HepG2 (cell line): Measurements from ENCODE around the gene PFDN1. TPM values are rescaled to one million over a fixed set of nuclear protein-coding genes. Genes with fewer than 3 reads are reported as not detected.
A peak's percentile ranks its signal among the peaks of the same experiment; 100 is the strongest.

Experiments
- CBX5 ChIP-seq: sonication (generic); formaldehyde crosslinking; IDR thresholded peaks from 2 replicates; pipeline ENCODE4 v1.4.0; 2020; ENCODE audit warnings: missing genetic modification reagents, borderline replicate concordance
- FOXA1 ChIP-seq, 2 experiments: fragments of 450-650 bp in 1 of 2; sonication (generic) in 1 of 2; formaldehyde crosslinking in 1 of 2; IDR thresholded peaks; 2 replicates each; pipeline versions ENCODE4 v1.4.0 to v1.6.1; 2016 to 2020; ENCODE audit warnings: missing genetic modification reagents in 1 of 2
- GATAD1 ChIP-seq: IDR thresholded peaks from 2 replicates; pipeline ENCODE4 v1.6.1; 2016; ENCODE audit warnings: missing genetic modification reagents, missing compliant biosample characterization
- GLI4 ChIP-seq: sonication (generic); formaldehyde crosslinking; IDR thresholded peaks from 2 replicates; pipeline ENCODE4 v1.5.1; 2020; ENCODE audit warnings: missing genetic modification reagents, mild to moderate bottlenecking, moderate library complexity, borderline replicate concordance
- HNRNPK ChIP-seq: fragments of 200-400 bp; formaldehyde crosslinking; IDR thresholded peaks from 2 replicates; pipeline ENCODE4 v1.6.1; 2018; ENCODE audit warnings: low read length, low read depth, moderate library complexity, mild to moderate bottlenecking; ENCODE audit not compliant: poor library complexity, severe bottlenecking
- KMT2A ChIP-seq: sonication (generic); formaldehyde crosslinking; IDR thresholded peaks from 2 replicates; pipeline ENCODE4 v1.4.0; 2020; ENCODE audit warnings: missing genetic modification reagents
- KMT2B ChIP-seq: IDR thresholded peaks from 2 replicates; pipeline ENCODE4 v1.6.1; 2016; ENCODE audit warnings: missing genetic modification reagents, missing compliant biosample characterization
- PAF1 ChIP-seq: IDR thresholded peaks from 2 replicates; pipeline ENCODE4 v1.6.1; 2016; ENCODE audit warnings: missing genetic modification reagents, missing compliant biosample characterization
- SIN3B ChIP-seq: fragments of 150-350 bp; IDR thresholded peaks from 2 replicates; pipeline ENCODE4 v1.6.1; 2014; ENCODE audit warnings: low read length
- ZNF224 ChIP-seq: sonication (generic); formaldehyde crosslinking; IDR thresholded peaks from 2 replicates; pipeline ENCODE4 v1.5.0; 2020; ENCODE audit warnings: mild to moderate bottlenecking, missing genetic modification reagents
- ZNF644 ChIP-seq: IDR thresholded peaks from 2 replicates; pipeline ENCODE4 v1.6.1; 2016; ENCODE audit warnings: low read depth
- ZNF816 ChIP-seq: sonication (generic); formaldehyde crosslinking; IDR thresholded peaks from 2 replicates; pipeline ENCODE4 v1.8.0; 2022; ENCODE audit warnings: missing genetic modification reagents, mild to moderate bottlenecking, borderline replicate concordance
- polyA plus RNA-seq, 8 experiments: library from polyadenylated mRNA; depleted of rRNA in 3 of 8; stranded (reverse) in 7 of 8; unstranded in 1 of 8; fragments of >200 nt; fragmentation: Illumina TruSeq in 4 of 8; extraction: Trizol in 4 of 8; gene quantifications; 2 replicates each; pipeline versions ENCODE4 v1.2.1 to v1.2.3, GENCODE V29; 2011 to 2016; ENCODE audit warnings: low read depth in 4 of 8, missing spikeins in 1 of 8, mixed read lengths in 1 of 8; ENCODE audit not compliant: insufficient read depth in 1 of 8
- total RNA-seq, 5 experiments: library from RNA; depleted of rRNA; stranded (reverse); fragments of >200 nt; fragmentation: Illumina TruSeq; extraction: Trizol; gene quantifications; 2 replicates each; pipeline ENCODE4 v1.2.3, GENCODE V29; 2016; ENCODE audit warnings: low read depth in 1 of 5
- TF ChIP-seq, protein P1 (sequence below), 2 experiments: sonication (generic) in 1 of 2; formaldehyde crosslinking in 1 of 2; IDR thresholded peaks; 2 replicates each; pipeline versions ENCODE4 v1.4.0 to v1.6.1; 2018 to 2020; ENCODE audit warnings: missing genetic modification reagents in 2 of 2, borderline replicate concordance in 1 of 2, low read depth in 1 of 2, mild to moderate bottlenecking in 1 of 2, missing biosample characterization in 1 of 2
- TF ChIP-seq, protein P2 (sequence below): sonication (generic); formaldehyde crosslinking; IDR thresholded peaks from 2 replicates; pipeline ENCODE4 v1.4.0; 2020; ENCODE audit warnings: missing genetic modification reagents, low read depth, mild to moderate bottlenecking, borderline replicate concordance
- TF ChIP-seq, protein P3 (sequence below): IDR thresholded peaks from 2 replicates; pipeline ENCODE4 v1.4.0; 2020; ENCODE audit warnings: mild to moderate bottlenecking, missing genetic modification reagents
- TF ChIP-seq, protein P4 (sequence below): IDR thresholded peaks from 2 replicates; pipeline ENCODE4 v1.6.1; 2016; ENCODE audit warnings: missing genetic modification reagents, missing compliant biosample characterization
- TF ChIP-seq, protein P5 (sequence below): sonication (generic); formaldehyde crosslinking; IDR thresholded peaks from 2 replicates; pipeline ENCODE4 v1.9.0; 2021; ENCODE audit warnings: missing genetic modification reagents, mild to moderate bottlenecking, borderline replicate concordance

Gene PFDN1
- total and polyA plus RNA-seq, 2 of the 13 experiments (the other 11 are each of a cell fraction or from before 2014, with no cell fraction given) = 67.2 to 70.8 TPM

DNA sequence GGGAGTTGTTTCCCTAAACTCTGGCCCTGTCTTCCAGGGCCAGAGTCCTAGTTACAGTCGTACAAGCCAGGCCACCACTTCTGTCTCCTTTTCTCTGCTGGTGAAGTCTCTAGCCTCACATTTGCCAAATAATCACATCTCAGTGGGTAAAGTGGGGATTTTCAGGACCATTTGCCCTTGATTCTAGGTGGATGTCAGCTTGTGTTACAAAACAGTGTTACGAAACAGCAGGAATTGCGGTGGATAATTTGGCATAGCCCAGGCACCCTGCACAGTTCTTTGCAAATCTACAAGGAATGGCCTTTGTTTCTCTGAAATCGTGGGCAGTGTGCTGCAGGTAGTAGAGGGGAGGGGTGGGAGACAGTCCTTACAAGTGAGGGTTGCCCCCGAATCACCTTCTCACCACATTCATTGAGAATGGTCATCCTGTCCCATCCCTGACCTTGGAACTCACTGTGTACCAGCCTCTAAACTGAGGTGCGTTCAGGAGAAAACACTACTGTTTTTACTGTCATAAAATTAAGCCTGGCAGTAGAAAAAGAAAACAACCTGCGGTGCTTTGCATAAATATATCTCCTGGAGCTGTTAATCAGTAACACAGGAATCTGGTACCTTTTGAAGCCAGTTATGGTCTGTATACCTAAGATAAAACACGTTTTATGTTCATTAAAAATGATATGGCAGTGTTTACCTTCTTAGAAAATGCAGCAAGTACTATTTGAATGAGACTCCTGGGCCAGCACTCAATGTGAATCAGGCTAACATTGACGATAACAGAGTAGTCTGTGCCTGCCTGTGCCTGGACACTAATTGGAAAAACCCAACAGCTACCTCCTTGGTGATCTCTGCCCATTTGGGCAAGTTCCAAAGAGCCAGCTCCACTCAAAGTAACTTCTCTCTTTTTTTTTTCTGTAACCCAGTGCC lies 83.6 kb downstream of the PFDN1 start (continued):
- TF ChIP-seq FOXA1 (IDR thresholded peaks at IDR 0.05) (no peak), FOXA1 (CRISPR knock-in tag; IDR thresholded peaks at IDR 0.05) (0 out of 2 replicates have a peak, but pooled peaks have one; percentile 28), SIN3B (no peak), PAF1 (CRISPR knock-in tag) (no peak), ZNF224 (no peak), HNRNPK (no peak), ZNF816 (CRISPR knock-in tag) (no peak), KMT2B (CRISPR knock-in tag) (0 out of 2 replicates have a peak, but pooled peaks have one; percentile 15), KMT2A (CRISPR knock-in tag) (peak; percentile 29; the same call in 1 of the 2 replicates), GLI4 (CRISPR knock-in tag) (no peak), ZNF644 (0 out of 2 replicates have a peak, but pooled peaks have one; percentile 46), GATAD1 (CRISPR knock-in tag) (0 out of 2 replicates have a peak, but pooled peaks have one; percentile 17), CBX5 (CRISPR knock-in tag) (no peak)
- TF ChIP-seq, protein P1, sequence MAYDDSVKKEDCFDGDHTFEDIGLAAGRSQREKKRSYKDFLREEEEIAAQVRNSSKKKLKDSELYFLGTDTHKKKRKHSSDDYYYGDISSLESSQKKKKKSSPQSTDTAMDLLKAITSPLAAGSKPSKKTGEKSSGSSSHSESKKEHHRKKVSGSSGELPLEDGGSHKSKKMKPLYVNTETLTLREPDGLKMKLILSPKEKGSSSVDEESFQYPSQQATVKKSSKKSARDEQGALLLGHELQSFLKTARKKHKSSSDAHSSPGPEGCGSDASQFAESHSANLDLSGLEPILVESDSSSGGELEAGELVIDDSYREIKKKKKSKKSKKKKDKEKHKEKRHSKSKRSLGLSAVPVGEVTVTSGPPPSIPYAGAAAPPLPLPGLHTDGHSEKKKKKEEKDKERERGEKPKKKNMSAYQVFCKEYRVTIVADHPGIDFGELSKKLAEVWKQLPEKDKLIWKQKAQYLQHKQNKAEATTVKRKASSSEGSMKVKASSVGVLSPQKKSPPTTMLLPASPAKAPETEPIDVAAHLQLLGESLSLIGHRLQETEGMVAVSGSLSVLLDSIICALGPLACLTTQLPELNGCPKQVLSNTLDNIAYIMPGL (CRISPR knock-in tag; IDR thresholded peaks at IDR 0.05; ENCODE audit: borderline replicate concordance in 1 of 2, low read depth in 1 of 2) = peak in 1 of 2 experiments; percentile 25; a peak in 1 of 4 replicates
- TF ChIP-seq, protein P2, sequence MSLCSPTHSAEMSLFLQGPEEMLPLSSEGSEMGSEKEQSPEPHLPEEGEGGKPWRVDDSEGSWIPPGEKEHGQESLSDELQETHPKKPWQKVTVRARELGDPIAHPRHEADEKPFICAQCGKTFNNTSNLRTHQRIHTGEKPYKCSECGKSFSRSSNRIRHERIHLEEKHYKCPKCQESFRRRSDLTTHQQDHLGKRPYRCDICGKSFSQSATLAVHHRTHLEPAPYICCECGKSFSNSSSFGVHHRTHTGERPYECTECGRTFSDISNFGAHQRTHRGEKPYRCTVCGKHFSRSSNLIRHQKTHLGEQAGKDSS (CRISPR knock-in tag) = no peak
- TF ChIP-seq, protein P3, sequence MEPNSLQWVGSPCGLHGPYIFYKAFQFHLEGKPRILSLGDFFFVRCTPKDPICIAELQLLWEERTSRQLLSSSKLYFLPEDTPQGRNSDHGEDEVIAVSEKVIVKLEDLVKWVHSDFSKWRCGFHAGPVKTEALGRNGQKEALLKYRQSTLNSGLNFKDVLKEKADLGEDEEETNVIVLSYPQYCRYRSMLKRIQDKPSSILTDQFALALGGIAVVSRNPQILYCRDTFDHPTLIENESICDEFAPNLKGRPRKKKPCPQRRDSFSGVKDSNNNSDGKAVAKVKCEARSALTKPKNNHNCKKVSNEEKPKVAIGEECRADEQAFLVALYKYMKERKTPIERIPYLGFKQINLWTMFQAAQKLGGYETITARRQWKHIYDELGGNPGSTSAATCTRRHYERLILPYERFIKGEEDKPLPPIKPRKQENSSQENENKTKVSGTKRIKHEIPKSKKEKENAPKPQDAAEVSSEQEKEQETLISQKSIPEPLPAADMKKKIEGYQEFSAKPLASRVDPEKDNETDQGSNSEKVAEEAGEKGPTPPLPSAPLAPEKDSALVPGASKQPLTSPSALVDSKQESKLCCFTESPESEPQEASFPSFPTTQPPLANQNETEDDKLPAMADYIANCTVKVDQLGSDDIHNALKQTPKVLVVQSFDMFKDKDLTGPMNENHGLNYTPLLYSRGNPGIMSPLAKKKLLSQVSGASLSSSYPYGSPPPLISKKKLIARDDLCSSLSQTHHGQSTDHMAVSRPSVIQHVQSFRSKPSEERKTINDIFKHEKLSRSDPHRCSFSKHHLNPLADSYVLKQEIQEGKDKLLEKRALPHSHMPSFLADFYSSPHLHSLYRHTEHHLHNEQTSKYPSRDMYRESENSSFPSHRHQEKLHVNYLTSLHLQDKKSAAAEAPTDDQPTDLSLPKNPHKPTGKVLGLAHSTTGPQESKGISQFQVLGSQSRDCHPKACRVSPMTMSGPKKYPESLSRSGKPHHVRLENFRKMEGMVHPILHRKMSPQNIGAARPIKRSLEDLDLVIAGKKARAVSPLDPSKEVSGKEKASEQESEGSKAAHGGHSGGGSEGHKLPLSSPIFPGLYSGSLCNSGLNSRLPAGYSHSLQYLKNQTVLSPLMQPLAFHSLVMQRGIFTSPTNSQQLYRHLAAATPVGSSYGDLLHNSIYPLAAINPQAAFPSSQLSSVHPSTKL (CRISPR knock-in tag) = peak; percentile 65; the same call in 1 of the 2 replicates
- TF ChIP-seq, protein P4, sequence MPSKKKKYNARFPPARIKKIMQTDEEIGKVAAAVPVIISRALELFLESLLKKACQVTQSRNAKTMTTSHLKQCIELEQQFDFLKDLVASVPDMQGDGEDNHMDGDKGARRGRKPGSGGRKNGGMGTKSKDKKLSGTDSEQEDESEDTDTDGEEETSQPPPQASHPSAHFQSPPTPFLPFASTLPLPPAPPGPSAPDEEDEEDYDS (CRISPR knock-in tag) = no peak; the same call in 1 of the 2 replicates
- TF ChIP-seq, protein P5, sequence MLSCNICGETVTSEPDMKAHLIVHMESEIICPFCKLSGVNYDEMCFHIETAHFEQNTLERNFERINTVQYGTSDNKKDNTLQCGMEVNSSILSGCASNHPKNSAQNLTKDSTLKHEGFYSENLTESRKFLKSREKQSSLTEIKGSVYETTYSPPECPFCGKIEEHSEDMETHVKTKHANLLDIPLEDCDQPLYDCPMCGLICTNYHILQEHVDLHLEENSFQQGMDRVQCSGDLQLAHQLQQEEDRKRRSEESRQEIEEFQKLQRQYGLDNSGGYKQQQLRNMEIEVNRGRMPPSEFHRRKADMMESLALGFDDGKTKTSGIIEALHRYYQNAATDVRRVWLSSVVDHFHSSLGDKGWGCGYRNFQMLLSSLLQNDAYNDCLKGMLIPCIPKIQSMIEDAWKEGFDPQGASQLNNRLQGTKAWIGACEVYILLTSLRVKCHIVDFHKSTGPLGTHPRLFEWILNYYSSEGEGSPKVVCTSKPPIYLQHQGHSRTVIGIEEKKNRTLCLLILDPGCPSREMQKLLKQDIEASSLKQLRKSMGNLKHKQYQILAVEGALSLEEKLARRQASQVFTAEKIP (CRISPR knock-in tag) = no peak
